ENCODE measurements around the gene RFX4. TPM values are rescaled to one million over a fixed set of nuclear protein-coding genes. Genes with fewer than 3 reads are reported as not detected.

RFX4 gene
- total RNA-seq, 1 donor from 2014 or later = not detected

GRCh38 chr12:106648736-106649135 lies 65.9 kb downstream of the RFX4 start:
- no peak overlapping the region for H3K4me3 ChIP-seq
- H3K9me3 ChIP-seq (replicated peaks) = no peaks in the 10 kb centered on the region
- intact Hi-C loops (cut with micrococcal nuclease) = no loop called here
- peaks cover 8% of the 10 kb centered on the region for H3K27me3 ChIP-seq (ENCODE audit: low read depth)
- TF ChIP-seq CTCF (IDR thresholded peaks at IDR 0.05; ENCODE audit: borderline replicate concordance) = no peak
- no peak for DNase-seq
- H3K27ac ChIP-seq (replicated peaks) = no peak overlapping the region
- H3K4me1 ChIP-seq = peaks cover 5% of the 10 kb centered on the region
- H3K36me3 ChIP-seq = no peaks in the 10 kb centered on the region

- DNase-seq = no peak
- H3K9me3 ChIP-seq (replicated peaks) = no peaks in the 10 kb centered on the region
- peaks cover 16% of the 10 kb centered on the region for H3K27me3 ChIP-seq (ENCODE audit: low read depth)
- no peaks in the 10 kb centered on the region for H3K36me3 ChIP-seq
- TF ChIP-seq CTCF (IDR thresholded peaks at IDR 0.05; ENCODE audit: borderline replicate concordance) = no peak
- intact Hi-C loops (cut with micrococcal nuclease) = no loop called here
- no peak overlapping the region for H3K27ac ChIP-seq (replicated peaks)
- no peak overlapping the region for H3K4me3 ChIP-seq
- no peaks in the 10 kb centered on the region for H3K4me1 ChIP-seq
Measured at GRCh38 chr12:106651552-106651951, 68.7 kb downstream of the RFX4 start.

GRCh38 chr12:106652510-106653015 lies 69.8 kb downstream of the RFX4 start:
- Histone ChIP-seq H3K36me3 (no peaks in the 10 kb centered on the region), H3K27ac (replicated peaks) (no peak overlapping the region), H3K4me3 (no peak overlapping the region), H3K27me3 (ENCODE audit: low read depth) (peaks cover 24% of the 10 kb centered on the region), H3K4me1 (no peaks in the 10 kb centered on the region), H3K9me3 (replicated peaks) (no peaks in the 10 kb centered on the region)
- TF ChIP-seq CTCF (IDR thresholded peaks at IDR 0.05; ENCODE audit: borderline replicate concordance) = no peak
- DNase-seq = no peak
- intact Hi-C loops (cut with micrococcal nuclease) = no loop called here

- Histone ChIP-seq H3K4me3 (no peak overlapping the region), H3K9me3 (replicated peaks) (peaks cover 5% of the 10 kb centered on the region), H3K36me3 (no peaks in the 10 kb centered on the region), H3K4me1 (no peaks in the 10 kb centered on the region), H3K27me3 (ENCODE audit: low read depth) (peaks cover 35% of the 10 kb centered on the region), H3K27ac (replicated peaks) (no peak overlapping the region)
- DNase-seq = no peak
- TF ChIP-seq CTCF (IDR thresholded peaks at IDR 0.05; ENCODE audit: borderline replicate concordance) = no peak
- intact Hi-C loops (cut with micrococcal nuclease) = no loop called here
Measured at GRCh38 chr12:106655577-106655976, 72.8 kb downstream of the RFX4 start.

GRCh38 chr12:106657488-106657887 lies 74.7 kb downstream of the RFX4 start:
- DNase-seq = no peak
- no peak overlapping the region for H3K4me3 ChIP-seq
- TF ChIP-seq CTCF (IDR thresholded peaks at IDR 0.05; ENCODE audit: borderline replicate concordance) = no peak
- intact Hi-C loops (cut with micrococcal nuclease) = no loop called here
- no peak overlapping the region for H3K27ac ChIP-seq (replicated peaks)
- no peaks in the 10 kb centered on the region for H3K4me1 ChIP-seq
- no peaks in the 10 kb centered on the region for H3K36me3 ChIP-seq
- peaks cover 32% of the 10 kb centered on the region for H3K27me3 ChIP-seq (ENCODE audit: low read depth)
- peaks cover 24% of the 10 kb centered on the region for H3K9me3 ChIP-seq (replicated peaks)
